ENCODE results near the gene GIMAP8. TPM values are rescaled to one million over a fixed set of nuclear protein-coding genes. Genes with fewer than 3 reads are reported as not detected.

GIMAP8 gene
- polyA plus RNA-seq (2011; rRNA removed) (not detected in 2 replicates), polyA minus RNA-seq (2011; rRNA and poly(A)+ RNA removed) (not detected in 2 replicates)

GRCh38 chr7:150450491-150451001 lies at the start of gene GIMAP8:
GIMAP8 (plus strand) TSS chr7:150450630; CDS start chr7:150466699, 16,069 bp downstream.
- Histone ChIP-seq H3K4me3 (ENCODE audit: low read depth, low read length) (no peak within 1 kb of the TSS), H3K9me3 (ENCODE audit: control insufficient read depth, insufficient read depth, low read length) (no peaks in the 10 kb centered on the region; the same call in 1 of the 2 replicates), H3K27me3 (ENCODE audit: control insufficient read depth, insufficient read depth, low read length) (peaks cover 17% of the 10 kb centered on the region), H3K27ac (ENCODE audit: low read depth, low read length) (no peak within 1 kb of the TSS)
- no peak for TF ChIP-seq CTCF (IDR thresholded peaks at IDR 0.05; ENCODE audit: low read depth, low read length)
- ChIA-PET CTCF (no interaction called here), POLR2A (no interaction called here)
- no peak for DNase-seq (ENCODE audit: low read depth, low spot score)

- ChIA-PET CTCF (interaction anchor here (1.4 kb wide), 1 partner anchor 45 kb away, joined by 4 read pairs; no protein-coding TSS in a partner anchor), POLR2A (no interaction called here)
- H3K27me3 ChIP-seq (ENCODE audit: control insufficient read depth, insufficient read depth, low read length): no peaks in the 10 kb centered on the region
- no peak overlapping the region for H3K27ac ChIP-seq (ENCODE audit: low read depth, low read length)
- no peak for TF ChIP-seq CTCF (IDR thresholded peaks at IDR 0.05; ENCODE audit: low read depth, low read length)
- DNase-seq (ENCODE audit: low read depth, low spot score): no peak
- H3K9me3 ChIP-seq (ENCODE audit: control insufficient read depth, insufficient read depth, low read length): no peaks in the 10 kb centered on the region; the same call in 1 of the 2 replicates
- no peak overlapping the region for H3K4me3 ChIP-seq (ENCODE audit: low read depth, low read length)
Observed at GRCh38 chr7:150400788-150401423, 49.5 kb upstream of the GIMAP8 start.

GRCh38 chr7:150401424-150401790 lies 49.0 kb upstream of the GIMAP8 start:
- no peak for DNase-seq (ENCODE audit: low read depth, low spot score)
- Histone ChIP-seq H3K27me3 (ENCODE audit: control insufficient read depth, insufficient read depth, low read length) (no peaks in the 10 kb centered on the region), H3K9me3 (ENCODE audit: control insufficient read depth, insufficient read depth, low read length) (no peaks in the 10 kb centered on the region; the same call in 1 of the 2 replicates), H3K4me3 (ENCODE audit: low read depth, low read length) (no peak overlapping the region), H3K27ac (ENCODE audit: low read depth, low read length) (no peak overlapping the region)
- ChIA-PET POLR2A (no interaction called here), CTCF (interaction anchor here (0.6 kb wide), 1 partner anchor 12 kb away, joined by 3 read pairs; no protein-coding TSS in a partner anchor)
- TF ChIP-seq CTCF (IDR thresholded peaks at IDR 0.05; ENCODE audit: low read depth, low read length): no peak

GRCh38 chr7:150401861-150402631 lies 48.4 kb upstream of the GIMAP8 start:
- H3K9me3 ChIP-seq (ENCODE audit: control insufficient read depth, insufficient read depth, low read length): no peaks in the 10 kb centered on the region
- H3K27me3 ChIP-seq (ENCODE audit: control insufficient read depth, insufficient read depth, low read length): no peaks in the 10 kb centered on the region
- no peak for TF ChIP-seq CTCF (IDR thresholded peaks at IDR 0.05; ENCODE audit: low read depth, low read length)
- DNase-seq (ENCODE audit: low read depth, low spot score): no peak
- CTCF ChIA-PET: interaction anchor here (0.6 kb wide), 1 partner anchor 13 kb away, joined by 3 read pairs; no protein-coding TSS in a partner anchor
- H3K4me3 ChIP-seq (ENCODE audit: low read depth, low read length): no peak overlapping the region
- no peak overlapping the region for H3K27ac ChIP-seq (ENCODE audit: low read depth, low read length)
- POLR2A ChIA-PET: no interaction called here

All from AG04450 (cell line).